Mesodermal cell (in vitro differentiated cells): Measurements from ENCODE around the gene CBX1.
A peak's percentile ranks its signal among the peaks of the same experiment; 100 is the strongest.
"Not testable (repeated sequence)": the region's sequence is repeated elsewhere in the genome, so short reads cannot be mapped to it uniquely, and the experiment has no call there.

Experiments
- H3K27ac ChIP-seq: 2 replicates; pipeline ENCODE4 v1.7.0; 2013; ENCODE audit warnings: mild to moderate bottlenecking, low read depth, low read length, moderate library complexity; ENCODE audit not compliant: severe bottlenecking
- H3K36me3 ChIP-seq: 2 replicates; pipeline ENCODE4 v1.7.1; 2013; ENCODE audit warnings: mild to moderate bottlenecking, low read length, moderate library complexity; ENCODE audit not compliant: control insufficient read depth, insufficient read depth
- H3K4me1 ChIP-seq: one replicate; pipeline ENCODE4 v1.7.1; 2013; ENCODE audit warnings: mild to moderate bottlenecking, low read length; ENCODE audit not compliant: insufficient read depth, control insufficient read depth, poor library complexity, severe bottlenecking
- H3K4me3 ChIP-seq: 2 replicates; pipeline ENCODE4 v1.7.0; 2013; ENCODE audit warnings: low read length, control low read depth, mild to moderate bottlenecking; ENCODE audit not compliant: insufficient read depth, poor library complexity, severe bottlenecking; ENCODE audit errors: extremely low read depth
- H3K9me3 ChIP-seq: 2 replicates; pipeline ENCODE4 v1.7.1; 2013; ENCODE audit warnings: mild to moderate bottlenecking, low read length, moderate library complexity; ENCODE audit not compliant: control insufficient read depth
- WGBS, 2 experiments: methylation state at CpG; one replicate each; pipeline ENCODE4 v1.1.5; 2013; ENCODE audit warnings: missing lambda C conversion rate in 2 of 2; ENCODE audit not compliant: insufficient coverage in 2 of 2; 5-methylcytosine and 5-hydroxymethylcytosine counted together

CBX1 gene

DNA sequence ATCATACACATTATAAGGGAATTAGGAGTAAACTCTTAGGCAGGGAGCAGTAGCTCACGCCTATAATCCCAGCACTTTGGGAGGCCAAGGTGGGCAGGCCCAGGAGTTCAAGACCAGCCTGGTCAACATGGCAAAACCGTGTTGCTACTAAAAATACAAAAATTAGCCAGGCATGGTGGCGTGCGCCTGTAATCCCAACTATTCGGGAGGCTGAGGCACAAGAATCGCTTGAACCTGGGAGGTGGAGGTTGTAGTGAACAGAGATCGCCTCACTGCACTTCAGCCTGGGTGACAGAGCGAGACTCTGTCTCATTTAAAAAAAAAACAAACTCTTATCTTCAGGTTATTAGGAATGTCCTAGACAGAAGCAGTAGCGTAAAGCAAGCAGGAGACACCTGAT lies 28.5 kb downstream of the CBX1 start:
- not testable (repeated sequence) for H3K4me1 ChIP-seq, H3K27ac ChIP-seq, H3K9me3 ChIP-seq, H3K4me3 ChIP-seq
- WGBS, 2 experiments, result 97% methylated on average over 6 to 7 of the region's 9 CpGs
- peaks cover 92% of the 10 kb centered on the region for H3K36me3 ChIP-seq

DNA sequence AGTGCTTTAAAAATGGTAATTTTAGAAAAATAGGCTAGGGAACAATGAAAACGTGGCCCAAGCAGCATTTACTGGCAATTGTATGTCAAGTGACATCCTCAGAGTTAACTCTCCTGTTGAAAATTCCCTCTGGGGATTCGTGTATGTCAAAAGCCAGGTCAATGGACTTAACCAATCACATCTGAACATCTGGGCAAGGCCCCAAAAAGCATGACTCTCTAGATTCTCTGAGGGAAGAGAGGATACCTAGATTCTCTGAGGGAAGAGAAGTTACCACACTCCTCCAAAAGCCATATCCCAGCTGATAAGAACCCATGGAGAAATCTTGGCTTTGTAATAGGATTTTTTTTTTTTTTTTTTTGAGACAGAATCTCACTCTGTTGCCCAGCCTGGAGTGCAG lies 29.6 kb downstream of the CBX1 start:
- Histone ChIP-seq H3K4me3 (no peak overlapping the region), H3K27ac (no peak overlapping the region), H3K36me3 (peaks cover 95% of the 10 kb centered on the region), H3K4me1 (peaks cover 5% of the 10 kb centered on the region), H3K9me3 (no peaks in the 10 kb centered on the region)
- 79 to 90% methylated on average over 1 of the region's 2 CpGs for WGBS, 2 experiments

DNA sequence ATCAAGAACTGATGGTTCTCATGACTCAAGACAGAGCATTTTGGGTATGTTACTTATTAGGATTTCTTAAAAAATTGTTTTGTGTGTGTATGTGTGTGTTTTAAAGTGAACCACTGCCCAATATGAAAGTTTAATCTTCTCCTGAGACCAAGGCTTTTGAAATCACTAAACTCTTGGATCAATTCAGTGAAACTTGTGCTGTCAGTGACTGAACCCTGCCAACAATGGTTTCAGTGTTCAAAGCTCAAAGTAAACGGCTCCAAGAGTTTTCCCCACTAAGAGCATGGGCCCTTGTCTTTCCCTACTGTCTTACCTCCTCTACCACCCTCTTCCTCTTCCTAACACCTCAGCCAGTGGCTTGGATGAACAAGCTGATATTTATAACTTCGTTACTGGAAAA lies 31.1 kb downstream of the CBX1 start:
- no peak overlapping the region for H3K27ac ChIP-seq
- H3K36me3 ChIP-seq, result peaks cover 92% of the 10 kb centered on the region
- WGBS, 2 experiments, result 91% methylated on average over 1 of the region's 2 CpGs; no CpG with 5 or more reads in 1 of the 2 experiments
- no peaks in the 10 kb centered on the region for H3K9me3 ChIP-seq
- H3K4me1 ChIP-seq, result peaks cover 5% of the 10 kb centered on the region
- no peak overlapping the region for H3K4me3 ChIP-seq

DNA sequence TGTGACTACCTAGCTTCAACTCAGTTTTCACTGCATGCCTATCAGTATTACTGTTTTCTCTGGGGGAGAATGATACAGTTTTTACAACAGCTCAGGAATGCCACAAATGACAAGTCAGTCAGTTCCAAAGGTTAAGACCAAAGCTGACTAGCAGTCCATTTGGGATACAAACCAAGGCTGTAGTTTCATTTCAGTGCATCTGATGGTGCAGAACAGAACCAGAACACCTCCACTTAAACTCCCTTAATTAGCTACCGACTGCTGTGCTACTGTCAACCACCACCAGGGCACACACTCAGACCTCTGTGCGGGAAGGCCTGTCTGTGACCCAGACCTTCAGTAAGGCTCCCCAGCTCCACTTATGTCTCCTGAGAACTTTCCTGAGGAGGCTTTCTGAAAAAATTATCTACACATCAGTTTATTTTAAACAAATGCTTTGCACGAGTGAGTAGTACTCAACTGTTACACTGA lies 32.8 kb downstream of the CBX1 start:
- Histone ChIP-seq H3K4me1 (peaks cover 5% of the 10 kb centered on the region), H3K4me3 (no peak overlapping the region), H3K9me3 (no peaks in the 10 kb centered on the region), H3K36me3 (peaks cover 89% of the 10 kb centered on the region), H3K27ac (peak overlapping the region; percentile 45)
- 78 to 82% methylated on average over 2 to 3 of the region's 3 CpGs for WGBS, 2 experiments

DNA sequence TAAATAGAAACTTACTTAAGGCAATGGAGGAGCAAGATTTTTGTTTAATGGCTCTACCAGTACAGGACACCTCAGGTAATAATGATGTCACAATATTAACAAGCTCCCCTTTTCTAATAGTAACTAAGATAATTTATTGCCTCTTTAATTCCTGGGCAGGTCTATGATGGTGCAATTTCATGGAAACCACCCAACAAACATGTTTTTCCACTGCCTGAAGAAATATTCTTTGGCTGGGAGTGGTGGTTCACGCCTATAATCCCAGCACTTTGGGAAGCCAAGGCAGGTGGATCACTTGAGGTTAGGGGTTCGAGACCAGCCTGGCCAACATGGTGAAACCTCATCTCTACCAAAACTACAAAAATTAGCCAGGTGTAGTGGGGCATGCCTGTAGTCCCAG lies 33.5 kb downstream of the CBX1 start:
- H3K4me3 ChIP-seq, H3K9me3 ChIP-seq, H3K27ac ChIP-seq, H3K4me1 ChIP-seq: not testable (repeated sequence)
- peaks cover 89% of the 10 kb centered on the region for H3K36me3 ChIP-seq
- 86% methylated on average over 1 of the region's 2 CpGs; no CpG with 5 or more reads in 1 of the 2 experiments for WGBS, 2 experiments

DNA sequence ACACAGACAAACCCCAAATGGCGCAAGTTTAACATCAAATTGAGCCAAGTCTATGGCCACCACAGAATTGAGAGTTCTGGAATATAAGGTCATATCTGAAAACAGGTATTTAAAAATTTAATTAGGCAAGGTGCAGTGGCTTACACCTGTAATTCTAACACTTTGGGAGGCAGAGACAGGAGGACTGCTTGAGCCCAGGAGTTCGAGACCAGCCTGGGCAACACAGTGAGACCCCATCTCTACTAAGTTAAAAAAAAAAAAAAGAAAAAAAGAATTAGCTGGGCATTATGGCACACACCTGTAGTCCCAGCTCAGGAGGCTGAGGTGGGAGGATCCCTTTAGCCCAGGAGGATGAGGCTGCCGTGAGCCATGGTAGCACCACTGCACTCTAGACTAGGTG lies 34.0 kb downstream of the CBX1 start:
- Histone ChIP-seq H3K9me3 (no peaks in the 10 kb centered on the region), H3K27ac (no peak overlapping the region), H3K4me1 (peaks cover 5% of the 10 kb centered on the region), H3K36me3 (peaks cover 89% of the 10 kb centered on the region), H3K4me3 (no peak overlapping the region)
- WGBS, 2 experiments, result 100% methylated on average over 1 of the region's 3 CpGs

DNA sequence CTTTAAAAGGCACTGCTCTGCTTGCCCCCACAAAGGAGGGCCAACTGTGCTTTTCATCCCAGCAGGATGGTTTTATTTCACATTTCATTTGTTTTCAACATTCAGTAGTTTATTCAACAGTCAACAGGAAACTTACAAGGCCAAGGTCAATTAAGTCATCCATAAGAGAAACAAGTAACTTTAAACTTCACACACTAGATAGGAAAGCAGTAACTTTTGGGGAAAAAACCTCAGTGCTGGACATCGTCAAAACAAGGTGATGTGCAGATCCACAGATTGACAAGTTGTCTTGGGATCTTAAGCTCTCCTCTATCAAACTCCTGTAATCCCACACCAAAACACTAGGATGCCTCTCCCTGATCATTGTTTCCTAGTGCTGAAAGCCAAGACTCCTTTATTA lies 34.6 kb downstream of the CBX1 start:
- Histone ChIP-seq H3K9me3 (no peaks in the 10 kb centered on the region), H3K4me3 (no peak overlapping the region), H3K4me1 (peaks cover 5% of the 10 kb centered on the region), H3K36me3 (peaks cover 89% of the 10 kb centered on the region), H3K27ac (no peak overlapping the region)
- WGBS, 2 experiments, result 86% methylated on average over 1 of the region's 1 CpG; no CpG with 5 or more reads in 1 of the 2 experiments

DNA sequence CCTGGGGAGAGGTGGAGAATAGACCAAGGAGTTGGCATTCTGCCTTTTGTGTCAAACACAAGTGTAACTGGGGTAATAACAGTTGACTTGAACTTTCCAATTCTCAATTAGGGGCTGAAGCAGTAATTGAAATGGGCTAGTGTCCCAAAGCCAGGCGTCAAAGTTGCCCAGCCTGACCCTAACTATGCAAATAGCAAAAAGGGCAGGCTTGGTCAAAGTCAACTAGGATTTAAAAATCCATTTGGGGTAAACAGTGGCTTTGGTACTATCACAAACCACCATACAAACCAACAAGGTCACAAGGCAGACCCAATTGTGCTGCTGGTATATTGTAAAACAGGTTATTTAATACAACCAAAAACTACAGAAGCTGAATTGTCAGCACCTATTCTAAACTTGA lies 35.1 kb downstream of the CBX1 start:
- H3K4me1 ChIP-seq, result peaks cover 5% of the 10 kb centered on the region
- H3K4me3 ChIP-seq, result no peak overlapping the region
- 80% methylated on average over 1 of the region's 1 CpG; no CpG with 5 or more reads in 1 of the 2 experiments for whole genome bisulfite sequencing, 2 experiments
- no peak overlapping the region for H3K27ac ChIP-seq
- H3K9me3 ChIP-seq, result no peaks in the 10 kb centered on the region
- H3K36me3 ChIP-seq, result peaks cover 89% of the 10 kb centered on the region

DNA sequence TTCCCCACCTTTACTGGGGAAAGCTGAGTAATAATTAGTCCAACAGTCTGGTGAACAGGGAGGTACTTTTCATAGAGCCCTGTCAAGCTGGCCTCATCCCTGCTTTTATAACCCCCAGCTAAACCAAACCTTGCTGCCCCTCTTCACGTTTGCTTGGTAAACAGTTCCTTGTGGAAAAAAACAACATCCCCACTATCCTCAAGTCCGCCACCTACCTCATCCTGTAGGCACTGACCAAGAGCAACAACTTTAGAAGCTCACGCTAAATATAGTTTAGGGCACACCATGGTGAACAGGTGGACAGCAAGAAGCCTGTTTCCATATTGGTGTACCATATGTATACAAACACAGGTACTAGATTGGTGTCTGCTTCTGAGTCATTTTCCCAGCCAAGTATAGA lies 36.6 kb downstream of the CBX1 start:
- H3K4me3 ChIP-seq, result no peak overlapping the region
- H3K4me1 ChIP-seq, result peaks cover 5% of the 10 kb centered on the region
- no peak overlapping the region for H3K27ac ChIP-seq
- 57 to 100% methylated on average over 1 to 2 of the region's 3 CpGs for WGBS, 2 experiments
- peaks cover 87% of the 10 kb centered on the region for H3K36me3 ChIP-seq
- H3K9me3 ChIP-seq, result no peaks in the 10 kb centered on the region

DNA sequence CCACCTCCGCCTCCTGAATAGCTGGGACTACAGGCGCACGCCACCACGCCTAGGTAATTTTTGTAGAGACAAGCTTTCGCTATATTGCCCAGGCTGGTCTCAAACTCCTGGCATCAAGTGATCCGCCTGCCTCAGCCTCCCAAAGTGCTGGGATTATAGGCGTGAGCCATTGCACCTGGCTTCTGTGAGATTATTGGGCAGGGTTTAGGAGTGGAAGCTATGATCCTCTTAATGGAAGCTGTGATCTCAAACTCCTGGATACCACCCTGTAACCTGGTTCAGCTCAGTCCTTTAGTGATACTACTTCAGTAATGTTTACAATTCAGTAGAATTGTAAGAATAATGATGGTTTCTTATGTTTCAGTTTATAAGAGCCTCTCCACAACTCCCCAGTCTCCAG lies 39.0 kb downstream of the CBX1 start:
- peaks cover 91% of the 10 kb centered on the region for H3K36me3 ChIP-seq

DNA sequence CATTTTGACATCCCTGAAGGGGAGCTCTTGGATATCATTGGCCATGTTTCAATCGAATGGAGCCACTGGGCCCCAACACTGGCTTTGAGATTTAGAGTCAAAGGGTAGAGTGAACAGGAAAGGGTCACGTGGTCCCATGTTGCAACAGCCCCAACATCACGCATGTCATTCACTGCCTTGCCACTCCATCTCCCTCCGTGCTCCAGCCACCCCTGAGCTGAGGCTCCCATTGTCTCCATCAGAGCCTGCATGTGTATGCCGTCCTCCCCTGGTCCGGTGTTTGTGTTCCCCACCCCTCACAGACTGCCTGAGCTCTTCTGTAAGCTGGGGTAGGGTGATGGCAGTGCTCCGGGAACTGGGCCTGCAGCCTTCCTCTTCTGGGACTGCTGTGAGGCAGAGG lies 41.0 kb downstream of the CBX1 start:
- 92 to 100% methylated on average over 5 of the region's 7 CpGs for WGBS, 2 experiments
- Histone ChIP-seq H3K36me3 (peaks cover 92% of the 10 kb centered on the region), H3K4me3 (no peak overlapping the region), H3K4me1 (peaks cover 6% of the 10 kb centered on the region), H3K9me3 (no peaks in the 10 kb centered on the region), H3K27ac (no peak overlapping the region)

More for the DNA sequence above, 39.0 kb downstream of the CBX1 start:
- H3K27ac ChIP-seq, result no peak overlapping the region
- WGBS, 2 experiments, result 96 to 100% methylated on average over 6 to 7 of the region's 7 CpGs
- H3K9me3 ChIP-seq, result no peaks in the 10 kb centered on the region
- H3K4me1 ChIP-seq, result no peaks in the 10 kb centered on the region
- H3K4me3 ChIP-seq, result no peak overlapping the region
